ENCODE measurements around the gene MAPK6.
A peak's percentile ranks its signal among the peaks of the same experiment; 100 is the strongest.
"Not testable (repeated sequence)": the region's sequence is repeated elsewhere in the genome, so short reads cannot be mapped to it uniquely, and the experiment has no call there.

Gene MAPK6

GRCh38 chr15:52094811-52095584 lies 76.0 kb downstream of the MAPK6 start:
- no peak overlapping the region; the same call in 1 of the 2 replicates for H3K4me3 ChIP-seq (ENCODE audit: low read length)
- no peak for TF ChIP-seq CTCF (conservative IDR thresholded peaks at IDR 0.05; ENCODE audit: low read length)
- no peak for DNase-seq (ENCODE audit: low read depth)

GRCh38 chr15:52095597-52096262 lies 76.7 kb downstream of the MAPK6 start:
- H3K4me3 ChIP-seq (ENCODE audit: low read length): no peak overlapping the region
- no peak for TF ChIP-seq CTCF (conservative IDR thresholded peaks at IDR 0.05; ENCODE audit: low read length)
- DNase-seq (ENCODE audit: low read depth): peak; percentile 99

GRCh38 chr15:52096536-52096935 lies 77.5 kb downstream of the MAPK6 start:
- H3K4me3 ChIP-seq (ENCODE audit: low read length); DNase-seq (ENCODE audit: low read depth): not testable (repeated sequence)

- no peak for DNase-seq (ENCODE audit: low read depth)
- TF ChIP-seq CTCF (conservative IDR thresholded peaks at IDR 0.05; ENCODE audit: low read length): no peak
- H3K4me3 ChIP-seq (ENCODE audit: low read length): no peak overlapping the region
Measured at GRCh38 chr15:52097180-52097579, 78.2 kb downstream of the MAPK6 start.

GRCh38 chr15:52098323-52098722 lies 79.3 kb downstream of the MAPK6 start:
- DNase-seq (ENCODE audit: low read depth): no peak
- no peak for TF ChIP-seq CTCF (conservative IDR thresholded peaks at IDR 0.05; ENCODE audit: low read length)
- no peak overlapping the region for H3K4me3 ChIP-seq (ENCODE audit: low read length)

GRCh38 chr15:52099651-52100272 lies 80.7 kb downstream of the MAPK6 start:
- TF ChIP-seq CTCF (conservative IDR thresholded peaks at IDR 0.05; ENCODE audit: low read length): no peak
- DNase-seq (ENCODE audit: low read depth): no peak
- no peak overlapping the region for H3K4me3 ChIP-seq (ENCODE audit: low read length)

- TF ChIP-seq CTCF (conservative IDR thresholded peaks at IDR 0.05; ENCODE audit: low read length): no peak
- H3K4me3 ChIP-seq (ENCODE audit: low read length): no peak overlapping the region
- peak; percentile 90 for DNase-seq (ENCODE audit: low read depth)
Measured at GRCh38 chr15:52100807-52101442, 81.9 kb downstream of the MAPK6 start.
